ENCODE data around the gene STXBP5.

GRCh38 chr6:147260091-147260490, 55.9 kb downstream of the STXBP5 start:
- no peak for TF ChIP-seq POLR2A (IDR thresholded peaks at IDR 0.05)
- TF ChIP-seq, protein P1, sequence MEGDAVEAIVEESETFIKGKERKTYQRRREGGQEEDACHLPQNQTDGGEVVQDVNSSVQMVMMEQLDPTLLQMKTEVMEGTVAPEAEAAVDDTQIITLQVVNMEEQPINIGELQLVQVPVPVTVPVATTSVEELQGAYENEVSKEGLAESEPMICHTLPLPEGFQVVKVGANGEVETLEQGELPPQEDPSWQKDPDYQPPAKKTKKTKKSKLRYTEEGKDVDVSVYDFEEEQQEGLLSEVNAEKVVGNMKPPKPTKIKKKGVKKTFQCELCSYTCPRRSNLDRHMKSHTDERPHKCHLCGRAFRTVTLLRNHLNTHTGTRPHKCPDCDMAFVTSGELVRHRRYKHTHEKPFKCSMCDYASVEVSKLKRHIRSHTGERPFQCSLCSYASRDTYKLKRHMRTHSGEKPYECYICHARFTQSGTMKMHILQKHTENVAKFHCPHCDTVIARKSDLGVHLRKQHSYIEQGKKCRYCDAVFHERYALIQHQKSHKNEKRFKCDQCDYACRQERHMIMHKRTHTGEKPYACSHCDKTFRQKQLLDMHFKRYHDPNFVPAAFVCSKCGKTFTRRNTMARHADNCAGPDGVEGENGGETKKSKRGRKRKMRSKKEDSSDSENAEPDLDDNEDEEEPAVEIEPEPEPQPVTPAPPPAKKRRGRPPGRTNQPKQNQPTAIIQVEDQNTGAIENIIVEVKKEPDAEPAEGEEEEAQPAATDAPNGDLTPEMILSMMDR (IDR thresholded peaks at IDR 0.05): no peak

Measured in body of pancreas (tissue), 4 donors.